Mesenchymal stem cell (in vitro differentiated cells and primary cell): Measurements from ENCODE around the gene SYNJ2BP.
"Not testable (repeated sequence)": the region's sequence is repeated elsewhere in the genome, so short reads cannot be mapped to it uniquely, and the experiment has no call there.

Source experiments
- DNase-seq: peaks from one replicate; pipeline ENCODE4 v3.0.0-alpha.2; 2013
- H2AFZ ChIP-seq: one replicate; pipeline ENCODE4 v1.6.1; 2013; ENCODE audit warnings: low read depth, mild to moderate bottlenecking, control low read depth, inconsistent platforms, low read length, moderate library complexity
- H2AK5ac ChIP-seq: 2 replicates; pipeline ENCODE4 v1.6.1; 2013; ENCODE audit warnings: low read length, moderate library complexity, mild to moderate bottlenecking, inconsistent platforms; ENCODE audit not compliant: severe bottlenecking
- H2BK120ac ChIP-seq: one replicate; pipeline ENCODE4 v1.6.1; 2013; ENCODE audit warnings: low read depth, mild to moderate bottlenecking, inconsistent platforms, low read length, moderate library complexity
- H2BK12ac ChIP-seq, 2 experiments: one replicate each; pipeline ENCODE4 v1.6.1; 2013; ENCODE audit warnings: inconsistent platforms in 2 of 2, low read length in 2 of 2, mild to moderate bottlenecking in 2 of 2, moderate library complexity in 2 of 2, control low read depth in 1 of 2
- H2BK15ac ChIP-seq: one replicate; pipeline ENCODE4 v1.6.1; 2013; ENCODE audit warnings: mild to moderate bottlenecking, low read depth, inconsistent platforms; ENCODE audit not compliant: poor library complexity, severe bottlenecking
- H2BK5ac ChIP-seq: 2 replicates; pipeline ENCODE4 v1.6.1; 2013; ENCODE audit warnings: low read depth, mild to moderate bottlenecking, low read length, control low read depth, inconsistent platforms; ENCODE audit not compliant: poor library complexity, severe bottlenecking
- H3K14ac ChIP-seq, 2 experiments: one replicate each; pipeline ENCODE4 v1.6.1; 2013; ENCODE audit warnings: inconsistent platforms in 2 of 2, low read length in 2 of 2, control low read depth in 1 of 2, mild to moderate bottlenecking in 1 of 2, moderate library complexity in 1 of 2
- H3K18ac ChIP-seq, 2 experiments: one replicate each; pipeline ENCODE4 v1.6.1; 2013; ENCODE audit warnings: inconsistent platforms in 2 of 2, low read length in 2 of 2, control low read depth in 1 of 2, low read depth in 1 of 2, mild to moderate bottlenecking in 1 of 2
- H3K23ac ChIP-seq, 2 experiments: one replicate each; pipeline ENCODE4 v1.6.1; 2013; ENCODE audit warnings: inconsistent platforms in 2 of 2, low read length in 2 of 2, mild to moderate bottlenecking in 2 of 2, moderate library complexity in 2 of 2, control low read depth in 1 of 2
- H3K27ac ChIP-seq: 2 replicates; pipeline ENCODE4 v1.5.1; 2013; ENCODE audit warnings: mild to moderate bottlenecking, moderate library complexity, low read length, control low read depth, inconsistent platforms; ENCODE audit not compliant: poor library complexity, severe bottlenecking
- H3K27me3 ChIP-seq, 2 experiments: 2 replicates each; pipeline versions ENCODE4 v1.6.1 to v1.7.0; 2013; ENCODE audit warnings: low read length in 2 of 2, mild to moderate bottlenecking in 2 of 2, moderate library complexity in 2 of 2, control low read depth in 1 of 2, inconsistent platforms in 1 of 2; ENCODE audit not compliant: control insufficient read depth in 1 of 2, insufficient read depth in 1 of 2
- H3K36me3 ChIP-seq, 2 experiments: 2 replicates each; pipeline versions ENCODE4 v1.6.1 to v1.7.0; 2013; ENCODE audit warnings: low read length in 2 of 2, control low read depth in 1 of 2, inconsistent platforms in 1 of 2, low read depth in 1 of 2, mild to moderate bottlenecking in 1 of 2; ENCODE audit not compliant: insufficient read depth in 2 of 2, control insufficient read depth in 1 of 2
- H3K4ac ChIP-seq, 2 experiments: one replicate each; pipeline ENCODE4 v1.6.1; 2013; ENCODE audit warnings: inconsistent platforms in 2 of 2, low read length in 2 of 2, mild to moderate bottlenecking in 2 of 2, moderate library complexity in 2 of 2, control low read depth in 1 of 2, low read depth in 1 of 2
- H3K4me1 ChIP-seq: 2 replicates; pipeline ENCODE4 v1.6.1; 2013; ENCODE audit warnings: low read depth, low read length, control low read depth; ENCODE audit not compliant: control insufficient read depth, insufficient read depth
- H3K4me2 ChIP-seq: 2 replicates; pipeline ENCODE4 v1.6.1; 2013; ENCODE audit warnings: low read length, mild to moderate bottlenecking, inconsistent platforms; ENCODE audit not compliant: poor library complexity, severe bottlenecking
- H3K4me3 ChIP-seq, 2 experiments: 2 replicates each; pipeline versions ENCODE4 v1.5.1 to v1.7.0; 2013; ENCODE audit warnings: low read length in 2 of 2, mild to moderate bottlenecking in 2 of 2, control low read depth in 1 of 2, low read depth in 1 of 2; ENCODE audit not compliant: insufficient read depth in 1 of 2
- H3K79me1 ChIP-seq: replicated peaks from 2 replicates; pipeline ENCODE4 v1.6.1; 2013; ENCODE audit warnings: mild to moderate bottlenecking, control low read depth, low read length, inconsistent platforms; ENCODE audit not compliant: poor library complexity, severe bottlenecking
- H3K9ac ChIP-seq: 2 replicates; pipeline ENCODE4 v1.7.0; 2013; ENCODE audit warnings: mild to moderate bottlenecking, low read length, moderate library complexity
- H3K9me3 ChIP-seq: 2 replicates; pipeline ENCODE4 v1.7.0; 2013; ENCODE audit warnings: mild to moderate bottlenecking, low read length; ENCODE audit not compliant: control insufficient read depth
- H4K8ac ChIP-seq: one replicate; pipeline ENCODE4 v1.6.1; 2013; ENCODE audit warnings: inconsistent platforms, mild to moderate bottlenecking, low read length, moderate library complexity
- H4K91ac ChIP-seq: one replicate; pipeline ENCODE4 v1.6.1; 2013; ENCODE audit warnings: mild to moderate bottlenecking, low read length, inconsistent platforms
- WGBS: methylation state at CpG from one replicate; pipeline ENCODE4 v1.1.7; 2013; ENCODE audit warnings: mixed read lengths; 5-methylcytosine and 5-hydroxymethylcytosine counted together

SYNJ2BP gene

DNA sequence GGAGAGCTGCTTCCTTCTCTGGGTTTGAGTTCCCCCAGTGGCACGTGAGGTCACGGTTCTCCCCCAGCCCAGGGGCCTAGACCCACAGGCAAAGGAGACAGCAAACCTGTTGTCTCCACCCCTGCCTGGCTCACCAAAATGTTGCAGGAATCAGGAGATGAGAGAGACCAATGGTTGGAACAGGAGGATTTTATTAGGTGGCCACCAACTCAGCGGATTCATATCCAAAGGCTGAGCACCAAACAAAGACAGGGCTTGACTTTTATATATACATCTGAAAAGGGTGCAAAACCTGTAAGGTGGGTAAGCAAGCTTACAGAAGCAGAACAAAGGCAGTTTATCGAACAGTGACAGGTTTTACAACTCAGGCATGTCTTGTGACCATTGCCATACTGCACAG is 25.9 kb upstream of the SYNJ2BP start:
- H3K4me2 ChIP-seq: no peak overlapping the region
- H2BK12ac ChIP-seq: no peak overlapping the region
- H2AK5ac ChIP-seq: no peak overlapping the region
- no peak for DNase-seq
- H2BK5ac ChIP-seq: no peak overlapping the region
- no peak overlapping the region for H3K14ac ChIP-seq
- H2BK15ac ChIP-seq: no peak overlapping the region
- 80% methylated on average over 3 of the region's 4 CpGs for WGBS
- H3K4me3 ChIP-seq: no peak overlapping the region
- no peak overlapping the region for H3K9ac ChIP-seq
- no peaks in the 10 kb centered on the region for H3K79me1 ChIP-seq
- peaks cover 32% of the 10 kb centered on the region for H3K9me3 ChIP-seq
- no peaks in the 10 kb centered on the region for H3K4me1 ChIP-seq
- H3K27ac ChIP-seq: no peak overlapping the region
- no peaks in the 10 kb centered on the region for H3K27me3 ChIP-seq
- no peak overlapping the region for H3K23ac ChIP-seq
- H2BK120ac ChIP-seq: no peak overlapping the region
- H4K8ac ChIP-seq: no peak overlapping the region
- no peak overlapping the region for H2AFZ ChIP-seq
- no peak overlapping the region for H3K18ac ChIP-seq
- H4K91ac ChIP-seq: no peak overlapping the region
- H3K4ac ChIP-seq: no peak overlapping the region
- H3K36me3 ChIP-seq: no peaks in the 10 kb centered on the region

DNA sequence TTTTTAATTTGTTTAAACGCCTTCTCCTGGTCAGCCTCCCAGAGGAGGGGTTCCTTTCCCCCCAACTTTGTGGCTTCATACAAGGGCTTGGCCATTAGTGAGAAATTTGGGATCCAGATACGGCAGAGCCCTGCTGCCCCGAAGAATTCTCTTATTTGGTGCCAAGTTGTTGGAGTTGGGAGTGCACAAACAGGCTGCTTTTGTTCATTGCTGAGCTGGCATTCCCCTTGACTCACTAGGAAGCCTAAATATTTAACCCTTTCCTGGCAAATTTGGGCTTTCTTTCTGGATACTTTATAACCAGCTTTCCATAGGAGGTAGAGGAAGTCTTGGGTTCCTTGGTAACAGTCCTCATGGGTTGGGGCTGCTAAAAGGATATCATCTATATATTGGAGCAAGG is 24.8 kb upstream of the SYNJ2BP start:
- Histone ChIP-seq H3K9me3 (peaks cover 43% of the 10 kb centered on the region), H2AFZ (no peak overlapping the region), H3K79me1 (no peaks in the 10 kb centered on the region), H3K36me3 (no peaks in the 10 kb centered on the region), H2AK5ac (no peak overlapping the region), H4K91ac (no peak overlapping the region), H2BK5ac (no peak overlapping the region), H4K8ac (no peak overlapping the region), H2BK15ac (no peak overlapping the region), H3K23ac (no peak overlapping the region), H3K4me2 (no peak overlapping the region), H3K9ac (no peak overlapping the region), H3K18ac (no peak overlapping the region), H2BK12ac (no peak overlapping the region), H3K27ac (no peak overlapping the region), H3K4me3 (no peak overlapping the region), H3K4me1 (no peaks in the 10 kb centered on the region), H3K27me3 (no peaks in the 10 kb centered on the region), H3K14ac (no peak overlapping the region), H3K4ac (no peak overlapping the region), H2BK120ac (no peak overlapping the region)
- 41% methylated on average over 3 of the region's 3 CpGs for WGBS
- DNase-seq: no peak

DNA sequence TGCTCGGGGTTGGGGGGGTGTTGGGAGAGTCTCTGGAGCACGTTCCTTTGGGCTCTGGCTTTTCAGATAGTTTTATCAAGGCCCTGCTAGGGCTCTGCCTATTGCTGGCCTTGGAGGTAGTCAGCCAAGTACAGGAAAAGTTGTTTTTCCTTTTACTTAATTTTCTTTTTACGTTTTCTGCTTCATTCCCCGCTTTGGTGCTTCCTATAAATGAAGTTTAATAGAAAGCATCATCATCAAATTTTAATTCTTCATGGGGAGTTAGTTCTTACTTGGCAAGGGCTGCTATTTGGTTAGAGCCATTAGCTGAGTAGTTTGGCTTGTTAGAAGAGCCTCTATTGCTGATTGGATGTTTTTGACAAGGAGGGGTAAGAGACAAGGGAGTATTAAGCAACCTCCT is 20.0 kb upstream of the SYNJ2BP start:
- Histone ChIP-seq H2AFZ (no peak overlapping the region), H3K4me2 (no peak overlapping the region)
- WGBS: 51% methylated on average over 2 of the region's 4 CpGs

DNA sequence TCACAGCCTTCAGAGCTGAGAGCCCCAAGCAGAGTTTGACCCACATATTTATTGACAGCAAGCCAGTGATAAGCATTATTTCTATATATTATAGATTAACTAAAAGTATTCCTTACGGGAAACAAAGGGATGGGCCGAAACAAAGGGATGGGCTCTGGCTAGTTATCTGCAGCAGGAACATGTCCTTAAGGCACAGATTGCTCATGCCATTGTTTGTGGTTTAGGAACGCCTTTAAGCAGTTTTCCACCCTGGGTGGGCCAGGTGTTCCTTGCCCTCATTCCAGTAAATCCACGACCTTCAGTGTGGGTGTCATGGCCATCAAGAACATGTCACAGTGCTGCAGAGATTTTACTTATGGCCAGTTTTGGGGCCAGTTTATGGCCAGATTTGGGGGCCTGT is 9.7 kb upstream of the SYNJ2BP start:
- not testable (repeated sequence) for H3K4ac ChIP-seq, H3K18ac ChIP-seq, H4K91ac ChIP-seq, H2AK5ac ChIP-seq, H3K9ac ChIP-seq, H3K23ac ChIP-seq, H3K79me1 ChIP-seq, H3K36me3 ChIP-seq, H3K4me3 ChIP-seq, H3K27me3 ChIP-seq, H3K4me2 ChIP-seq, H2BK5ac ChIP-seq, H2AFZ ChIP-seq, H2BK12ac ChIP-seq, H2BK15ac ChIP-seq, H4K8ac ChIP-seq, H3K27ac ChIP-seq, DNase-seq, H2BK120ac ChIP-seq, H3K14ac ChIP-seq, H3K4me1 ChIP-seq
- peaks cover 11% of the 10 kb centered on the region for H3K9me3 ChIP-seq
- 63% methylated on average over 4 of the region's 4 CpGs for WGBS

More for the DNA sequence above, 20.0 kb upstream of the SYNJ2BP start:
- Histone ChIP-seq H2BK5ac (no peak overlapping the region), H2BK15ac (no peak overlapping the region), H2BK12ac (no peak overlapping the region), H3K9me3 (peaks cover 52% of the 10 kb centered on the region), H2BK120ac (no peak overlapping the region), H3K27me3 (no peaks in the 10 kb centered on the region), H3K9ac (no peak overlapping the region), H3K27ac (no peak overlapping the region), H3K14ac (no peak overlapping the region), H3K18ac (no peak overlapping the region), H4K91ac (no peak overlapping the region), H4K8ac (no peak overlapping the region), H3K4me3 (no peak overlapping the region), H3K79me1 (no peaks in the 10 kb centered on the region), H2AK5ac (no peak overlapping the region), H3K4me1 (no peaks in the 10 kb centered on the region), H3K4ac (no peak overlapping the region), H3K23ac (no peak overlapping the region), H3K36me3 (no peaks in the 10 kb centered on the region)
- no peak for DNase-seq
